Eye (tissue), 1 donor: ENCODE data around the gene SMIM17.
"Not testable (repeated sequence)": the region's sequence is repeated elsewhere in the genome, so short reads cannot be mapped to it uniquely, and the experiment has no call there.

Experiments used
- DNase-seq: peaks from one replicate; pipeline ENCODE4 v3.0.0-alpha.2; 2015

The SMIM17 gene

DNA sequence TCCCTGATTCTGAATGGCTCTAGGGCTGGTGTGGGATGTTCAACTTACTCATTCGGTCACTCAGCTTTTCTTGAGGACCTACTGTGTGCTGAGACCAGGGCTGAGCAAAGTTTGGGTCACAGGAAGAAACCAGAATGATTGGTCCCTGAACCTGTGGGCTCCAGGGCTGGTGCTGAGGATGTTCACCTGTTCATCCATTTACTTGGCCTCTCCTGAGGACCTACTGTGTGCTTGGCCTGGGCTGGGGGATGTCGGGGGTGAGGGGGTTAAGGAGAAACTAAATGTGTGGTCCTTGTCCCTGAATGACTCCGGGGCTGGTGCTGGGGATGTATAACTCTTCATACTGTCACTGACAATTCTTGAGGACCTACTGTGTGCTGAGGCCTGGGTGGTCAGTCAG lies 18.3 kb downstream of the SMIM17 start:
- DNase-seq = no peak

- no peak for DNase-seq
Observed at GRCh38 chr19:56663931-56664500, 21.1 kb downstream of the SMIM17 start.

GRCh38 chr19:56664511-56664910 lies 21.6 kb downstream of the SMIM17 start:
- no peak for DNase-seq

DNA sequence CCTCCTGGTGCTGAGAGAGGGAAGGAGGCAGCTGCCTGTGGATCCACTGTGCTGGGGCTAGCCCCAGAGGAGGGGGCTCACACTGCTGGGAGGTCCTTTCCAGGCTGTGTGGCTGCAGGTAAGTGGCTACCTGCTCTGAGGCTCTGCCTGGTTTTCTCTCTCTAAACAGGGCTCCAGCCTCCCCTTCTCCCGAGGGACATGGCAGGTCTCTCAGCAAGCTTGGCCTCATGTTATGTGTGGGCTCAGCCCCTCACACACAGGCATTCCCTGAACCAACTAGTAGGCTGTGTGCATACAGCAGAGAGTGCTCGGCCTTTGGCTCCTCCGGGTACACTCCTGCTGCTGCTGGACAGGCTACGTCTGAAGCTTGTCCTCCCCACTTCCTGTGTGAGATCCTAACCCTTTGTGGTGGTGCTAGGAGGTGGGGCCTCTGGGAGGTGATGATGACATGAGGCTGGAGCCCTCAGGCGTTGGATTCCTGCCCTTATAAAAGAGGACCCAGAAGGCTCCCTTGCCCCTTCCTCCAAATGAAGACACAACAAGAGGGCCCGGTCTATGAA lies 24.4 kb downstream of the SMIM17 start:
- no peak for DNase-seq

GRCh38 chr19:56668676-56669075 lies 25.7 kb downstream of the SMIM17 start:
- no peak for DNase-seq

- no peak for DNase-seq
Observed at GRCh38 chr19:56670401-56670960, 27.5 kb downstream of the SMIM17 start.

DNA sequence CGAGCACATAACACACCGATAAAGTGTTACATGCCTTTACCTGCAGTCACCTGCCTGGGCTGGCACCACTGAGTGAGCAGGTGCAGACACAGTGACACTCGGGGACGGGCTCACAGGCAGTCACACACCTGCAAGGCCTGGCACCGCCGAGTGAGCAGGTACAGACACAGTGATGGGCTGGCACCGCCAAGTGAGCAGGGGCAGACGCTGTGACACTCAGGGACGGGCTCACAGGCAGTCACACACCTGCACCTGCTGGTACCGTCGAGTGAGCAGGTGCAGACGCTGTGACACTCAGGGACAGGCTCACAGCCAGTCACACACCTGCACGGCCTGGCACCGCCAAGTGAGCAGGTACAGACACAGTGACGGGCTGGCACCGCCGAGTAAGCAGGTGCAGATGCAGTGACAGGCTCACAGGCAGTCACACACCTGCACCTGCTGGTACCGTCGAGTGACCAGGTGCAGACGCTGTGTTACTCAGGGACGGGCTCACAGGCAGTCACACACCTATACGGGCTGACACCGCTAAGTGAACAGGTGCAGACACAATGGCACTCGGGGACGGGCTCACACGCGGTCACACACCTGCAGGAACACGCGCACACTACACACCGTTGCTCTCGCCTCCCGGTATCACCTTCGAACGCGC lies 28.1 kb downstream of the SMIM17 start:
- no peak for DNase-seq

DNA sequence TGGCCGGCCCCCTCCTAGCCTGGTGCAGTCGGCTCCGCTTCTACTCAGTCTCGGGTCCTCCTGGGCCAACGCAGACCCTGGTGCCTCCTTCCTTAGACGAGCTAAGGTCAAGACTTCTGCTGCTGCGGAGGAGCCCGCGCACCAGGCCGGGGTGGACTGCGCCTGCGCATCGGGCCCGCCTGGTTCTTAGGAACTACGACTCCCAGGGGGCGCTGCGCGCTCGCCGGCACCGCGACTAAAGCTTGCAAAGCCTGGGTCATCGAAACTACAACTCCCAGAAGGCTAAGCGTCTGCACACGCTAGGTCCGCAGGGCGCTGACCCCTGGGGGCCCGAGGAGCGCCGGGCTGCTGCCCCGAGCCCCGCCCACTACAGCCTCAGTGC lies 28.6 kb downstream of the SMIM17 start, which contains the start of gene ZNF835:
Gene ZNF835, minus strand, starts transcription at position 145 of the 382 bp plus-strand sequence. CDS start 6,559 bp downstream, outside the sequence.
- peak; percentile 97 for DNase-seq

DNA sequence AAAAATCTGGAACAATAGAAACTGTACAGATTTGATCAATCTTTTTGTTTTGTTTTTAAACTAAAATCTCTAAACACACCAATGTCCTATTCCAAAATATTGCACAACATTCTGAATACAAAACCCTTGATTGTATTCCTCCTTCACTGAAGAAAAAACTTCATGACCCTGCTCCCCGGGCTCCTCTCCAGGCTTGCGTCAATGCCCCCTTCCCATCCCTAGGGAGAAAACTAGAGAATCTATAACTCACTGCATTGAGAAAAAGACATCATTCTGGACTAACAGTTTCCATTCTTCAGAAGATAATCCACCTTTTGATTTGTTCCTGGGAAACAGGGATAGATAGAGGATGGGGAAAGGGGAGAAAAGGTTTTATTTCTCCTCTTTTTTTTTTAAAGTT lies 29.7 kb downstream of the SMIM17 start:
- not testable (repeated sequence) for DNase-seq

DNA sequence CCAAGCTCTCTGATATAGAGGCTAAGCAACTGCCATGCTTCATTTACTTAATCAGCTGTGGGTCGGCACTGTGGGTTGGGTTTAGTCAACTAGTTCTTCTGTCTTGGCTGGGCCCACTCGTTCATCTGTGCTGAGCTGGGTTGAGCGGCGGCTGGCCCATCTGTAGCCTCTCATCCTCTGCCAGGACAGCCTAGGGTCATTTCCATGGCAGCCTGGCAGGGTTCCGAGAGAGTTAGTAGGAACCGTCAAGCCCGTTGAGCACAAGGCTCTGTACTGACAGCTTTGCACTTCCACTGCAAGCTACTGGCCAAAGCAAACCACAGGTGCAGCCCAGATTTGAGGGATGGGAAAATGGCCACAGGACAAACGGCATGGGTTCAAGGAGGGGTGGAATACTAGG lies 35.2 kb downstream of the SMIM17 start:
- peak; percentile 26 for DNase-seq

DNA sequence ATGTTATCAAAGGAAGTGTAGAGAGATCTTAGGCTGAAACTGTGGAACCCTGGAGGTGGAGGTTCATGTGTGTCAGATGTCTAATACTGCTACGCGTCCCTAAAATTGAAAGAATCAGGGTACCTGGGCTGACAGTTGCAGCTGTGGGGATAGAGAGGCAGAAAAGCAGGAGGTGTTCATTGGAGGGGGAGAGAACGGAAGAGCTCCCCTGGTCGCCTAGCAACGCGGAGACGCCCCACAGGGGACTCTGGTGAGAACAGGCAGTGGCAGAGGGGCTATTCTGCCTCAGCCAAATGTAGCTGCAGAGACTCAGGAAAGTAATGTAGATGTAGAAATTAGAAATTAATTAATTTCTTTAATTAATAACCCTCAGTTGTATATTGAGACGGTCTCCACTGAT lies 38.7 kb downstream of the SMIM17 start:
- DNase-seq = no peak

- peak; percentile 27 for DNase-seq
Observed at GRCh38 chr19:56683116-56683515, 40.2 kb downstream of the SMIM17 start.

DNA sequence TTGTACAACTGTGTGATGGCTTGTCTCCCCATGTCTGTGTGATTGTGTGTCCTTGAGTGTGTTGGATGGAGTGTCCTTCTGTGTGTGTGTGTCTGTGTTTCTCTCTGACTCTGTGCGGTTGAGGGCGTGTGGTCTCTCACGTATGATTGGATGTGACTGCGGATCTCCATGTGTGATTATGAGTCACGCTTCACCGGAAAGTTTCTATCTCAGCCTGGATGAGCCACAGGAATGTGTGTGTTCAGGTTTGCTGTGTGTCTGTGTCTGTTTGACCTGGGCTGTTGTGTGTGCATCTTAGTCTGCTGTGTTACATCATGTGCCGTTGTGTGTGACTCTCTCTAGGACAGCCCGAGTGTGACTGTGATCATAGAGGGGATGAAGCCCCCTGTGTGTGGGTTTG lies 44.1 kb downstream of the SMIM17 start:
- no peak for DNase-seq

- no peak for DNase-seq
Observed at GRCh38 chr19:56689198-56689597, 46.2 kb downstream of the SMIM17 start.

- no peak for DNase-seq
Observed at GRCh38 chr19:56690670-56691069, 47.7 kb downstream of the SMIM17 start.

- DNase-seq = peak; percentile 72
Observed at GRCh38 chr19:56692206-56692895, 49.4 kb downstream of the SMIM17 start.

- peak; percentile 42 for DNase-seq
Observed at GRCh38 chr19:56699552-56699951, 56.6 kb downstream of the SMIM17 start.

GRCh38 chr19:56701895-56702294 lies 58.9 kb downstream of the SMIM17 start:
- no peak for DNase-seq

GRCh38 chr19:56705939-56706338 lies 63.0 kb downstream of the SMIM17 start:
- DNase-seq = no peak
